ENCODE results near the gene NELL2.

Gene NELL2

DNA sequence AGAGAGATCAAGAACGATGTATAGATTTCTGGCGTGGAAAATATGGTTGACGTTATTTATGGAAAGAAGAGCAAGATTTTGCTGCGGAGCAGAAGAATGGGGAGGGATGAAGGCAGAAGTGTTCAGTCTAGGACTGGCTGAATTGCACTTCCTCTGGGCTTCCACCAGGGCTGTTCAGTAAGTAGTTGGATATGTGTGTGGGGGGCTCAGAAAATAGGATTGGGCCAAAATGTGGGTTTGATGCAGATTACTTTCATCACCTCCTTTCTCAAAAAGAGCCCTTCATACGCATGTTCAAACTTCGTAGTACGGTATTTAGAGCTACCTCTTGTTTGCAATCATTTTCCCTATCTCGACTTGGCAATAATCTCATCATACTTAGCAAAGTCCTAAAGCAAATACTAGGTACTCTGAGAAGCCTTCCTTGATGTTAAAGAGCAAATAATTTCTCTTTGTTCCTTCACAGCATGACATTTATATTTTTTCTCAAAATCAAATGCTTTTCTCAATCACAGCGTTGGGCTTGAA, 349.4 kb downstream of the NELL2 start:
- no peak for DNase-seq

DNA sequence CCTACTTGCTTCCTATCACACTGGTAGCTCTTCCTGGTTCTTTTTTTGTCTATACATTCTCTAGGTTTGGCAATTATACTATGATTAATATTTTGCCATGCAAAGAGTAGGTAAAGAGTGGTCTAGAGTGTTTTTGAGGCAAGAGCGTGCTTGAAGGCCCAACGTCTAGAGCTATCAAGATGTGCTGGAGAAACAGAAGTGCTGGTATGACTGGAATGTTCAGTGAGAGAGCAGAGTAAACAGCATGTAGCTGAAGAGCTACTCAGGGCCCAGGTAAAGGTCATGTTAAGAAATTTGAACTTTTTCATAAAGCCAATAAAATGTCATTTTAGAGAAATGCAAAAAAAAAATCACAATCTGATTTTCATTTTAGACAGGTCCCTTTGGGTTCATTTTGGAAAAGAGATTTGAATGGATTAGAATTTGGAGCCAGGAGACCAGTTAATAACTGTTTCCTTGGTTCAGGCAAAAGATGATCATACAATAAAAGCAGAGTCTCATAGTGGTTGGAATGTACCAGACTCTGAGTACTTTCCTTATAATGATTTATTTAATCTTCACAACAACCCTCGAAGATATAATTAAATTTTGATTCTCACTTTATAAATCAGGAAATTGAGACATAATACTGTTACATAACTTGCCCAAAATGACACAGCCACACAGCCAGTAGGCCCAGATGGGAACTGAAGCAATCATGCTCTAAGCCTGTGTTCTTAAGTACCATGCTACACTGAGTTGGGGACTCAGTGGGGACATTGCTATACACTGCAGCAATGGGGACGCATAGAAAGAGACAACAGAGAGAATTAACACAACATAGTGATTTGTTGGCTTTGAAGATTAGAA, 350.1 kb downstream of the NELL2 start:
- DNase-seq: no peak

DNA sequence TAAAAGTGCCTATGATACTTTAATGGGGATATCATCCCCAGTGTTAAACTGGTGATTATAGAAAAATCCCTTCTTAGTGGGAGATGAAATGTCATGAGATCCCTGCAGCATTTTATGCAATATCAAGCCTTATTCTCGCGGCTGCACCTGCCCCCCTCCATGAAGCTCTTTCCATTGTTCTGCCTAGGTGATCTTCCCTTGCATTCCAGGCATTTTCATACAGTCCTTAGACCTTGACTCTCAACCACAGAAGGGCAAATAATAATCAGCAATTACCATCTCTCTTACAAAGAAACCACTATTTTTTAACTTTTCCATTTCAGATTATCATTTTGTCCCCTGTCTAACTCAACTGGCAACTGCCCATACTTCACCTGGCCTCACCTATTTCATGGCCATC, 352.3 kb downstream of the NELL2 start:
- DNase-seq: no peak

DNA sequence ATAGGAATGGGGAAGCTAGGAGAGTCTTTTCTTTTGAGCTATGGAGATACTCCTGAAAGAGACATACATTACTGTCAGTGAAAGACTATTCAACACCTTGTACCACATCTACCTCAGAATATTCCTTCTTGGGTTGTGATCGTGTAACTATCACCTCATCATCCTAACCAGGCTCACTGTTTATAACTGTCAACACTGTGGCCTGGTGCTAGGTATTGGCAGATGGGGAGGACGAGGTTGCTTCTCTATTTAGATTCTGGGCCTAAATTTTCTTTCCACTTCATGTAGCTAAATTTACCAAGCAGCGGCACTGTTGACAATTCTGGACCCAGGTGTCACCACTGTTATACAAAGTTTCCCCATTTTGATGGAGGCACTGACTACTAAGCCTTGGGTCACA, 354.4 kb downstream of the NELL2 start:
- no peak for DNase-seq

DNA sequence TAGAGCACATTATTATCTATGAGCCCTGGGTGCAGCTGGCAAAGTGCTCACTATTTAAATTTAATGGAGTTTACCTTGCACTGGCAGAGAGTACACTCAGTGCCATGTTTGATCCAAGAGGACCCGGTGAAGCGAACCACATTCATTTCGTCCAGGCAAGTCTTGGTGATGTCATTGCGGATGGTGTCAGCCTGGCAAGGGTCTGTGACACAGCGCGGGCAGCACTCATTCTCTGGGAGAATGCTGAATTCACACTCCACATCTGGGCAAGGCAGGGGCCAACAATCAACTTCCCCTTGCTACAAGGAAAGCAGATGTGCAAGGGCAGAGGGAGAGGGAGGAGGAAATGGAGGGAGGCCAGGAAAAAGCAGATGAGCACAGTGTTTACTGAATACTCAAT, 356.2 kb downstream of the NELL2 start:
- DNase-seq: no peak

DNA sequence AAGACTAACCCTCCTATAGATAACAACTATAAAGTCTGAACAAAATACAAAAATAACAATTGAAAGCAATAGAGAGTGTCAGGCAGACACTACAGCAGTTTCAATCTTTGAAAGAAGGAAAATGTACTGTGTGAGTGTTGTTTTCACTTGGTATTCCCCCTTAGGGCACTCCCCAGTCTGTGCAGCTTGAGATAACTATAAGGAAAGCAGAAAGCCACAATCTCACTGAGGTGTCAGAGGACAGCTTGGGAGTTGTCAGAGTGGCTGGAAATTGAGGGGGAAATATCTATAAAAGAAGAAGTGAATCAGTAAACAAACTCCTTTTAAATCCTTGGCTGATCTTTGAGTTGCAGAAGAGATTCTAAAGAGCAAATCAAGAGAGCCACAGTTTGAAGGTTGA, 364.8 kb downstream of the NELL2 start:
- DNase-seq: no peak

DNA sequence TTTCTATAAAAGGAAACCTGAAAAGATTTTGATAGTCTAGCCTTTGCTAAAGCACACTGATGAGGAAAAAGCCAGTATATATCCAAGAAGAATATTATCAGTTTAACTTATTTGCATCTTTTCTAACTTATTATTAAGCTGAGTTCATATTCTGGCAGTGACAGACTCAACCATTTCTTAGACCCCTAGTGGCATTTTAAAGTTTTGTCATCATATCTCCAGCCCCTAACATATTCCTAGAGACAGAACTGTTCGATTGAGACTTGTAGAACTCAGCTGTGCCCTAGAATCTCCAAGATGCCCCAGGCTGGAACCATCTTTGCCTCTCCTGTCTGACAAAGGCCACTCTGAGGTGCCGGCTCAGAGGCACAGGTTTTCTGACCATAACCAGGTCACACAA, 365.6 kb downstream of the NELL2 start:
- DNase-seq: no peak

DNA sequence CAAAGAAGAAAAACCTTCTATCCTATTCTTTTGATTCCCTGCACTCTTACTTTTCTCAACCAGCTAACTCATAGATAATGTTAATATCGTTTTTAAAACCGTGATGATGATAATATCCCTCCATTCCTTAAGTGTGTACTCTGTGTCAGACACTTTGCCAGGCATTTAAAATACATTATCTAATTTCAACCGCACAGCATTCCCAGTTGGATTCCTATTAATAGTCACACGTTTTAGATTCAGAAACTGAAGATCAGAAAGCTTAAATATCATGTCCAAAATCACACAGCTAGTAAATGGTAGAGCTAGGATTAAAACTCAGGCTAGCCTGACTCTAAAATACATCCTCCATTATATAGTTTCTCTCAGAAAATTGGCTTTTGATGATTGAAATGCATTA, 366.0 kb downstream of the NELL2 start:
- DNase-seq: no peak

DNA sequence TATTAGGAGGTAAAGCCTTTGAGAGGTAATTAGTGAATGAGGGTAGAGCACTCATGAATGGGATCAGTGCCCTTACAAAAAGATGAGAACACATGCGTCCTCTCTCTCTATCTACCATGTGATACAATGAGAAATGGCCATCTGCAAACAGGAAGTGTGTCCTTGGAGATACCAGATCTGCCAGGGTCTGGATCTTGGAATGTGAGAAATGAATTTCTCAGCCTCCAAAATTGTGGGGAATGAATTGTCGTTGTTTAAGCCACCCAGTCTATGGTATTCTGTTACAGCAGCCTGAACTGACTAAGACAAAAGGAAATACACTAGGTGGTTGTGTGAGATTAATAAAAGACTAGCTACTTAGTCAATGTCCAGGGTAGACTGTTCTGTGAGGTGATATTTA, 366.6 kb downstream of the NELL2 start:
- no peak for DNase-seq

DNA sequence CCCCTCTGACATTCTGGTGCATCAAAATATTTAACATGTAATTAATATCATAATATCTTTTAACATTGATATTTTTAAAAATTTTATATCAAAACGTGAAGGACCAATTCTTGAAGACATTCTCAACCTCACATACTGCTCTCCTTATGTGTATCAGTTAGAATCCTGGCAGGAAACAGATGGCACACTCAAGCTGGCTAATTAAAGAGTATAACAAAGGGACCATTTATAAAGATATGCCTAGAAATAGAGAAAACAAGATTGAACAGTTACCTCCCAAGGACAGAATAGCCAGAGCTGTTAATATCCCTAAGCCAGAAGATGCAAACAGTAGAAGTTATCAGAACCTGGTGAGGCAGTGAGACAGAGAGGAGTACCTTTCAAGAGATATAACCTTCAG, 368.7 kb downstream of the NELL2 start:
- no peak for DNase-seq

DNA sequence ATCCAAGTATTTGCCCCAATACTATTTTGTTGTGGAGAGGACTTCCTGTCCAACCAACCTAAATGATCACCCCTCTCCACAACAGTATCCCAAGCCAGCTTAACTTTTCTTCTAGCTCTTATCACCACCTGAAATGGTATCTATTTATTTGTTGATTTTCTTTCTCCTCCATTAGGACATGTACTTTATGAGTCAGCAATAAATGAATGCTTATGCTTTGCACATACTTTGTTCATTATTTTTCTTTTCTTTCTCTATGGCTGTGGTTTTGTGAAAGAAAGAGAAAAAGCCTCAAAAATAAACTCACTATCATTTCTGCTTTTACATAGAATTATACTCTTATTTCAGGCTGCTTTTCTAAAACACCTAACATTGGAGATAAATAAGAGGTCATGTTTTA, 371.3 kb downstream of the NELL2 start:
- no peak for DNase-seq

DNA sequence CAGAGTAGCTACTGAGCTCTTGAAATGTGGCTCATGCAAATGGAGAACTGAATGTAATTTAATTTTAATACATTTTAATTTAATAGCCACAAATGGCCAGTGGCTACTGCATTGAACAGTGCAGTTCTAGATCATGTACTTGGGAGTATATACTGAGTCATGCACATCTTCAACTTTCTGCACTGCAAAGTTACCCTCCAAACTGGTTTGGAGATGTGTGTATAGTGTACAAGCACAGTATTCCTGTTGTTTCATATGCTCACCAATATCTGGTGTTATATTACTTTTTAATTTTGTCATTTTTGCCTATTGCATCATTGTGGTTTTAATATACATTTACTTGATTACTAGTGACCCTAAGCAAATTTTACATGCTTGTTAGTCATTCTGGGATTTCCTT, 372.8 kb downstream of the NELL2 start:
- DNase-seq: no peak

DNA sequence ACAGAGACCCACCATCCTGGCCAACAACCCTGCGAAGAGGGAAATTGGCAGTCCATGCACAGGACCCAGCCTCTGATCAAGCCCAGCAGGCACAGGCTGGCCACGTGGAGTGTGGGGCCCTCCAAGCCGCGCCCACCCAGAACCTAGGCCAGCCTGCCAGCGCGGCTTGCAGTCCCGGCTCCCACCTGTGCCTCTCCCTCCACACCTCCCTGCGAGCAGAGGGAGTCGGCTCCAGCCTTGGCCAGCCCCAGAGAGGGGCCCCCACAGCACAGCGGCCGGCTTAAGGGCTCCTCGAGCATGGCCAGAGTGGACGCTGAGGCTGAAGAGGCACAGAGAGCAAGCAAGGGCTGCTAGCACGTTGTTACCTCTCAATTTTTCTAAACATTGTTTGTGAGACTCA, 373.4 kb downstream of the NELL2 start:
- no peak for DNase-seq

DNA sequence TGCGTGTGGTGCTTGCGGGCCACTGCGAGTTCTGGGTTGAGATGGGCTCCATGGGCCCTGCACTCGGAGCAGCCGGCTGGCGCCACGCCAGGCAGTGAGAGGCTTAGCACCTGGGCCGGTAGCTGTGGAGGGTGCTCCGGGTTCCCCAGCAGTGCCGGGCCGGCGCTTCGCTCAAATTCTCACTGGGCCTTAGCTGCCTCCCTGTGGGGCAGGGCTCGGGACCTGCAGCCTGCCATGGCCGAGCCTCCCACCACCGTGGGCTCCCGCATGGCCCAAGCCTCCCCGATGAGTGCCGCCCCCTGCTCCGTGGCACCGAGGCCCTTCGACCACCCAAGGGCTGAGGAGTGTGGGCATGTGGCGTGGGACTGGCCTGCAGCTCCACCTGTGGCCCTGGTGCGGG, 375.7 kb downstream of the NELL2 start:
- DNase-seq: no peak

DNA sequence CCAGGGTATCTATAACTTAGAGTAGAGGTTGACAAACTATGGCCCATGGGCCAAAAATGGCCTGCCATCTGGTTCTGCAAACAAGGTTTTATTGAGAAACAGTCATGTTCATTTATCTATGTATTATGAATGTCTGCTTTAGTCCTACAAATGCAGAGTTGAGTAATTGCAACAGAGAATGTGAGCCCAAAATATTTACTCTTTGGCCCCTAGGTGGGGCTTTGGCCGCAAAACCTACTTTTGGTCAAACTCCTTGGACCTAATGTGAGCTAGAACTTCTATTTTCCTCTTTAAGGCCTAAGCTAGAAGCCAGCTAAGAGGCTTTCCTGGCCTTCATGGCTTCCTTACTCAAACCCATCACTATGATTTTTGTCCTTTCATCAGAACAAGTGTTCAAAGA, 379.1 kb downstream of the NELL2 start:
- DNase-seq: no peak

DNA sequence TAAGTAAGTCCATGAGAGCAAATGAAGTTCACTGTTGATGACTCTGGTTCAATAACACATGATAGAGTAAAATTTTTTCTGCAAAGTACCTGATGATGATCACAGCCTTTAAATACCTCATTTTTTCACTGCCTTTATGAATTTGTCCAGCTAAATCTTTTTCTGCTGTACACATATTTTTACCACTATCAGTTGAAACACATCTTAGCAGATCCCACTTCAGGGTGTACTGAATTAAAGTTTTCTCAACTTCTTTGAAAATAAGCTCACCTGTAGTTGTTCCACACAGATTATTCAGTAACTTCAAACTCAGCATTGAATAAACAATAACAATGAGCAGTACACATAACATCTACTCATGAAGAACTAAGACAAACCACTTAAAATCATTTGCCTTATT, 385.9 kb downstream of the NELL2 start:
- no peak for DNase-seq

DNA sequence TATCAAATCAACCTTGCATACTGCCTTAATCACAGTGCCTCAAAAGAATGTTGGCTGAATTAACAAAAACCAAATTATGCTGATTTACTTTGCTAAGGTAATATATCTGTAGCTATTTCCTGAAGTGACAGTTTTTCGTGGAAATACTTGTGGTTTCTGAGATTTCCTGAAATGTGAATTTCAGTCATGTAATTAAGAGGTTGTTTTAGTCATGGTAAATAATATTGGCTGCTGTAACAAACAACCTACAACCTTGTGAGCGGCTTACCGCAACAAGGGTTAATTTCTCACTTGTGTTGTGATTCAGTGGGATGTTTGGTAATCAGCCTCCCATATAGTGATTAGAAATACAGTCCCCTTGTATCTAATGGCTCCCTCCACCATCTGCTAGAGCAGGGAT, 387.9 kb downstream of the NELL2 start:
- no peak for DNase-seq

DNA sequence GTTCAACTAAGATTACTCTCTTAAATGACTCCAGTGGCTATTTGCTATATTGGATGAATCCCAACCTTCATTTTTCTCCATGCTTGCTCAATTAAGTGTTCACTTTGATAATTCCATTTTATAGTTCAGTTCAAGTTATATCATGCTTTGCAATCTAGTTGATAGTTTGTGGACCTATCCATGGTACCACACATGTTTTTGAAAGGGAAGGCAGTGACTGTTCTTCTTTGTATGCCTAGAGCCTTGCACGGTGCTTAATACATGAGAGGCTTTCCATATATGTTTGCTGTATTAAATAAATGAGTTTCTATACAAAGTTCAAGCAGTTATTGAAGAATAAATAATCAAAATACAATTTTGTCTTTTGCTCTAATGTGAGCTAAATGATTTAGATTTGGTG, 391.3 kb downstream of the NELL2 start:
- no peak for DNase-seq

DNA sequence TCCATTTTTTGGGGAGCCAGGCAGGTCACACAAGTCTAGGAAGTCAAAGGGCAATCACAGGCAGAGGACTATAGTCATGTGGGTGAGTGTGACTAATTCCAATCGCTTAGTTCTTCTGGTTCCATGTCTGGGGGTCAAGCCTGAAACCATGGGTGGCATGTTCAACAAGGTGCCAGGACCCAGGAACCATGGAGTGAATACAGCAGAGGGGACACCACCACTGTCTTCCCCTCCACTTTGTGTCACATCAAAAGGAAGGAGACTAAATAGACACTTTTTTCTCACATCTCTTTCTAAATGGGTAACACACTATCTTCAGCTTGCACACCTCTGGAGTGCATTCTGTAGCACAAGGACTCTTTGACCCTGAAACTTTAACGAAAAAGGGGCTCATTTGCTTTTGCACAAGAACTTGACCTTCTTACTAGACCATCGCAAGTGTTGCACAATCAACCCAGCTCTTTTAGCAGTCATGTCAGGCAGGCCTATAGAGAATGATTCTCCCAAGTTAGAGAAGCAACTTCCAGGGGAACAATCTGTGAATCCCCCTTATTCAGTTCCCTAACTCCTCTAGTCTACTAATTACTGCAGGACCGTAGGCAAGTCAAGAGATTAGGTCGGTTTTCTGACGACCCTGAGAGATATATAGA, 398.7 kb downstream of the NELL2 start:
- DNase-seq: no peak

DNA sequence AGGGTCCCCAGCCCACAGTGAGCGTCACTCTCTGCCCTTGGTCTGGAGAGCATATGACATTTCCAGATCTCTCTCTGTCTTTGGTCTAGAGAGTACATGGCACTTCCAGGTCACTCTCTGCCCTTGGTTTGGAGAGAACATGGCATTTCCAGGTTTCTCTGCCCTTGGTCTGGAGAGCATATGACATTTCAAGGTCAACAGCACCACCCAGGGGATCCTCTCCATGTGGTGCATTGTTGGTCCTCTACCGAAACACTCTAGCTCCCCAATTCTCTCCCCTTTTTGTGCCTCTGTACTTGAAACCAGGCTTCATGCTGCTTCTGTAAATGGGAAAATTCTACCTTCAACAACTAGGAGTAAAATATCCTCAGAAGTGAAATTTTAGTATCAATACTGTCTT, 399.4 kb downstream of the NELL2 start:
- DNase-seq: no peak

DNA sequence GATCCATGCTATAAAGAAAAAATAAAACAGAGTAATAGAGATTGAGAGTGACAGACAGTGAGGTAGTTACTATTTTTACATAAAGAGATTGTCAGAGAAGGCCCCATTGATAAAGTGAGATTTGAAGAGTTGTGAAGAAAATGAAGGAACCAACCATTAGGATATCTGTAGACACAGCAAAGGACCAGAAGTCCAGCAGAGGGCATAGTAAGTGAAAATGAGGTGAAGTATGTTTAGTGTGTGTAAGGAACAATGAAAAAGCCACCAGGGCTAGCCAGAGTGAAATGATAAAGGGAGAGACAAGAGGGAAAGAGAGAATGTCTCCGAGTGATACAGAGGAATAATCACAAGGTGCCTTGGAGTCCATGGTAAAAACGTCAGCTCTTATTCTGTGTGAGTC, 411.0 kb downstream of the NELL2 start:
- no peak for DNase-seq

DNA sequence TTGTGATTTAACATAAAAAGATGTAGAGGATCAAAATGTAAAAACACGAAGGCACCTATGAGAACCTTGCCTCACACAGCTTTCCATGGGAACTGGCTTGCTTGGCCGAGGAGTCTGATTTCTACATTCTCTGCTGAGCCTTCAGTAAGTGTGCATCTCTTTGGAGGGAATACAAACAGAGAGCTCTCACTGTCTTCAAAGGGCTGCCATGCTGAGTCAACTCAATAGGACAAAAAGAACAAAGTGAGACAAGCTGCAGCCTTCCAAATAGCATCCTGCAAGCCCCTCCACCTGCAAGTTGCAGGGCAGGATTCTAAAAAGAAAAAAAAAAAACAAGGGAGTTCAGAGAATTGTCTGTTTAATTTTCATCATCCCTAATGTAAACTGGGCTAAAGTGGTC, 411.9 kb downstream of the NELL2 start:
- no peak for DNase-seq

DNA sequence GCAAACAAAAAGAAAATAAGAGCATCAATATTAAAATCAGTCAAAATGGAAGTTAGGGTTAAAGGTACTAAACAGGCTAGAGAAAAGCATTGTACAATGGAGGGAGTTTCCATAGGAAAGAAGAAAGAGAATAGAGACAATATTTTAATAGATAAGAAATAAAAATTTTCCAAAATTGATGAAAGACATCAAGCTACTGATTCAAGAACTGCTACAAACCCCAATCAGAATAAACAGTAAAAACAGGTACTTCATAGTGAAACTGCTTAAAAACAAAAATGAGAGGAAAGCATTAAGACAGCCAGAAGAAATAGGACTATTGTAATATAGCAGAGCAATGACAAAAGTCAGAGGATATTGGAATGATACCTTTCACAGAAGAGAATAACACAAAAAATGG, 413.4 kb downstream of the NELL2 start:
- no peak for DNase-seq

DNA sequence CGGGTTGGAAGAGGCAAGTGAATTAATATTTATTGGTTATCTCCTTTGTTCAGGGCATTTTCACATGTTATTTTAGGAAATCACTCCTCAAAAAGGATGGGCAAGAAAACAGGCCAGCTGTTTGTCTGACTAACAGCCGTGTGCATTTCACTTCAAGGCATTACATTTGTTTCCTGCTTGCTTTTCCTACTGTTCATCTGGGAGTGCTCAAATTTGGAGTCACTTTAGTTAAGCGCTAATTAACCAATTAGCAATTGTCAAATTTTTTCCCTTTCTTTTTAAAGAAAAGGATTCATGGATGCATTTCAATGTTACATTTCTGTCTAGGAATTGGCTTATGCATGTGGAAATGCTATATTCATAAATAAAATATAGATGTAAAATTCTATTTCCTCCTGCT, 415.9 kb downstream of the NELL2 start:
- no peak for DNase-seq

DNA sequence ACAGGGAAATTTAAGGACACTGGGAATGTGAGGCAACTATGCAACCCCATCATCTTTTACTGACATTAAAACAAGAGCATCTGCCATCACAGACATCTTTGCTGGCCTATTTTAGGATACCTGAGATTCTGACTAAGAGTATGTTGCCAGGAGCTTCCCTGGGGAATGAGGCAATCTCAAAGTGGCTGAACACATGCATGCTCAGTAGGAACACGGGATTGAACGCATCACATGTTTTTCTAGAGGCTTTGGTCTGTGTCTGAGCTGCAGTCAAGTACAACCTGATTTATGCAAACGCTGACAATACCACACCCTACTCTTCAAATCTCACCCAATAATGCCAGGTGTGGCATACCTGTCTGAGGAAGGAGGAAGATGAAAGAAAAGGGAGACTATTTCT, 416.5 kb downstream of the NELL2 start:
- no peak for DNase-seq

Measured in activated gamma-delta T cell (primary cell).